Jurkat, Clone E6-1 (cell line): ENCODE results near the gene UBASH3A.
A peak's percentile ranks its signal among the peaks of the same experiment; 100 is the strongest.

ENCODE experiments used
- DNase-seq: peaks from one replicate; pipeline ENCODE4 v3.0.0-alpha.2; 2011; ENCODE audit warnings: low read depth, low spot score
- H3K4me3 ChIP-seq: 2 replicates; pipeline ENCODE4 v1.5.1; 2011; ENCODE audit warnings: mild to moderate bottlenecking, low read length, control low read depth, moderate library complexity

The UBASH3A gene

GRCh38 chr21:42492201-42492600 is 88.5 kb downstream of the UBASH3A start:
- DNase-seq: no peak
- no peak overlapping the region for H3K4me3 ChIP-seq

- H3K4me3 ChIP-seq: no peak overlapping the region
- DNase-seq: no peak
These were observed 89.7 kb downstream of the UBASH3A start for GRCh38 chr21:42493109-42494060.

- no peak overlapping the region for H3K4me3 ChIP-seq
- no peak for DNase-seq
These were observed 91.3 kb downstream of the UBASH3A start for GRCh38 chr21:42495027-42495426.

GRCh38 chr21:42495765-42496119 is 92.0 kb downstream of the UBASH3A start:
- no peak for DNase-seq
- H3K4me3 ChIP-seq: peak overlapping the region; percentile 65

- peak; percentile 97 for DNase-seq
- H3K4me3 ChIP-seq: peak within 1 kb of the TSS; percentile 77
These were observed 92.6 kb downstream of the UBASH3A start, which contains the start of gene RSPH1 for GRCh38 chr21:42496120-42496838. TSS of gene RSPH1 (minus strand) at chr21:42496224. CDS start at chr21:42496186, 38 bp downstream.

GRCh38 chr21:42496839-42497202 is 93.1 kb downstream of the UBASH3A start:
- DNase-seq: no peak

More at GRCh38 chr21:42496839-42497202, 93.1 kb downstream of the UBASH3A start:
- H3K4me3 ChIP-seq: peak overlapping the region; percentile 77
